Lower leg skin (tissue), 4 donors: Measurements from ENCODE around the gene MAP3K14. TPM values are rescaled to one million over a fixed set of nuclear protein-coding genes. Genes with fewer than 3 reads are reported as not detected.

Experiments used
- DNase-seq, 2 donors: peaks; one replicate each; pipeline ENCODE4 v3.0.0-alpha.2; 2019; ENCODE audit warnings: low spot score in 2 of 2
- H3K4me3 ChIP-seq: fragments of 200-600 bp; sonication (generic); 2 replicates; pipeline ENCODE4 v1.5.1; 2017; ENCODE audit warnings: mild to moderate bottlenecking, low read depth; ENCODE audit not compliant: poor library complexity, severe bottlenecking
- POLR2A ChIP-seq, 2 donors: fragments of 450-650 bp; IDR thresholded peaks; one replicate each; pipeline ENCODE4 v1.6.1; 2016 to 2017; ENCODE audit warnings: antibody characterized with exemption in 2 of 2, mild to moderate bottlenecking in 1 of 2, moderate library complexity in 1 of 2
- WGBS, 2 donors: methylation state at CpG; one replicate each; pipeline ENCODE4 v1.1.5; 2018; 5-methylcytosine and 5-hydroxymethylcytosine counted together
- intact Hi-C: fragments of 100-400 bp; cut with DNase I; formaldehyde crosslinking; loops from one replicate; pipeline ENCODE4 v1.15.0; 2023; ENCODE audit warnings: low total_unique reads
- total RNA-seq, 4 donors: library from RNA; depleted of rRNA; stranded (reverse); fragments of >200 nt; gene quantifications; one replicate each; pipeline ENCODE4 v1.1.0, GENCODE V29; 2016
- TF ChIP-seq, protein P1 (sequence below), 3 donors: fragments of 450-650 bp; IDR thresholded peaks; one replicate each; pipeline ENCODE4 v1.5.1; 2016; ENCODE audit warnings: antibody characterized with exemption in 3 of 3, mild to moderate bottlenecking in 3 of 3, moderate library complexity in 2 of 3

The MAP3K14 gene
- total RNA-seq, 4 donors from 2014 or later, result 8.1 to 13.0 (median 11.0) TPM

DNA sequence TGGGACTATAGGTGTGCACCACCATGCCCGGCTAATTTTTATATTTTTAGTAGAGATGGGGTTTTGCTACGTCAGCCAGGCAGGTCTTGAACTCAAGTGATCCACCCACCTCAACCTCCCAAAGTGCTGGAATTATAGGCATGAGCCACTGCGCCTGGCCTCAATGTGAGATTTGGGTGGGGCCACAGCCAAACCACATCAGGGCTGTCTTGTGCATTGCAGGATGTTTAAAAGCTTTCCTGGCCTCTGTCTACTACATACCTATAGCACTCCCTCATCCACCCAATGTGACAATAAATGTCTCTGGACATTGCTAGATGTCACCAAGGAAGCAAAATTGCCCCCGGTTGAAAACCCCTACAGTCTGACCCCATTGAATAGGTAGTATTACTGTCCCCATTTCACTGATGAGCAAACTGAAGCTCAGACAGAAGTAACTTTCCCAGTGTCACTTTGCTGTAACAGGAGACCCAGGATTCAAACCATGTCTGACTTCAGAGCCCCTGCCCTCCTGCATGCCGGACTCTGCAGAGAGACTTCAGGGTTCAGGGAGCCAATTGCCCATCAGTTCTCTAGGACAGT is 3.6 kb upstream of the MAP3K14 start:
- TF ChIP-seq POLR2A (IDR thresholded peaks at IDR 0.05), result no peak
- TF ChIP-seq, protein P1, sequence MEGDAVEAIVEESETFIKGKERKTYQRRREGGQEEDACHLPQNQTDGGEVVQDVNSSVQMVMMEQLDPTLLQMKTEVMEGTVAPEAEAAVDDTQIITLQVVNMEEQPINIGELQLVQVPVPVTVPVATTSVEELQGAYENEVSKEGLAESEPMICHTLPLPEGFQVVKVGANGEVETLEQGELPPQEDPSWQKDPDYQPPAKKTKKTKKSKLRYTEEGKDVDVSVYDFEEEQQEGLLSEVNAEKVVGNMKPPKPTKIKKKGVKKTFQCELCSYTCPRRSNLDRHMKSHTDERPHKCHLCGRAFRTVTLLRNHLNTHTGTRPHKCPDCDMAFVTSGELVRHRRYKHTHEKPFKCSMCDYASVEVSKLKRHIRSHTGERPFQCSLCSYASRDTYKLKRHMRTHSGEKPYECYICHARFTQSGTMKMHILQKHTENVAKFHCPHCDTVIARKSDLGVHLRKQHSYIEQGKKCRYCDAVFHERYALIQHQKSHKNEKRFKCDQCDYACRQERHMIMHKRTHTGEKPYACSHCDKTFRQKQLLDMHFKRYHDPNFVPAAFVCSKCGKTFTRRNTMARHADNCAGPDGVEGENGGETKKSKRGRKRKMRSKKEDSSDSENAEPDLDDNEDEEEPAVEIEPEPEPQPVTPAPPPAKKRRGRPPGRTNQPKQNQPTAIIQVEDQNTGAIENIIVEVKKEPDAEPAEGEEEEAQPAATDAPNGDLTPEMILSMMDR (IDR thresholded peaks at IDR 0.05), result no peak
- DNase-seq, result no peak
- 50 to 57% methylated on average over 5 of the region's 5 CpGs for WGBS, 2 donors
- intact Hi-C loops, result no loop called here
- H3K4me3 ChIP-seq, result no peak overlapping the region

DNA sequence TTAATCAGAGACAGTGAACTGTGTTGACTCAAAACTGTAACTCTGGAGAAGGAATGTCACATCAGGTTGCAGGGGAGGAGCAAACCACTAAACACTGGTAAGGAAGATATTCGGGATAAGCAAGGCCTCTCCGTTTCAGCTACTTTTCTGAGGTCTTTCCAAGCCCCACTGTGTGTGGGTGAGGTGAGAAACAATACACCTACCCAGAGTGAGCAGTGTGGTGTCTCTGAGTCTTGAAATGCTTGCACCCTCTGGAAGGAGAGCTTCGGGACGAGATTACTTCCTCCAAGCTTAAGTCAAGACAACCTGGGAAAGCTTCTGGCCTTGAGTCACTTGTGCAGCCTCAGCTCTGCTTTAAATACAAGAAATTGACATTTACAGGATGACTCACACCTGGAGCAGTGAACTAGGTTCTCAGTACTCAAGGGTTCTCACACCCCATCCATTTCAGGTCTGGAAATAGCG is 2.5 kb upstream of the MAP3K14 start:
- TF ChIP-seq, protein P1 (IDR thresholded peaks at IDR 0.05), result no peak
- no peak for TF ChIP-seq POLR2A (IDR thresholded peaks at IDR 0.05)
- no peak overlapping the region for H3K4me3 ChIP-seq
- DNase-seq, result no peak
- intact Hi-C loops, result no loop called here
- 56 to 58% methylated on average over 5 of the region's 5 CpGs for WGBS, 2 donors

DNA sequence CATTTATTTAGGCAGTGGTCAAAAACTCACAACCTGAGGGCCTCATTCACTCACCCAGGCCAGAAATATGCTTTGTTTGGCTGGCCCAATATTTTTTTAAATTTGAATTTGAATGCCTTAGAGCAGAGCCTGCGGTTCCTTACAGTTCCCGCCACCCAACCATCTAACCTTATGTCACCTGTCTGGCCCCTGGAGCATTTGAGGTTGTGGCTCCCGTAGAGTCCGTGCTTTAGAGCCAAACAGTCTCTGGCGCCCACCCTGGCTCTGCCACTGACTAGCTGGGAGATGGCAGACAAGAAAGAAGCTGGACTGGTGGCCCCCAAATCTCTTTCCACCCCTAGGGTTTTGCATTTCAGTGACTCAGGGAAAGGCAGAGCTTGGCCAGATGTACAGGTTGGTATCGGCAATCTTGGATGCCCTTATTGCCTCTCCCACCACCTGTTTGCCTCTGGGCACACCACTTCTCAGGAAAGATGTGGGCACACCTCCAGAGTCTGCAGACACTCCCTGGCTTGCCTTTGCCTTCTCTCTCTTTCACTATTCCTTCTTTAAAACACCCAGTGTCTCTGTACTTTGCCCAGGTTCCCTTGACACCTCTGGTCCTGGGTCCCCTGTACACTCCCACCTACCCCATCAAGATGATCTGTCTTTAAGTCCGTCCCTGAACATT is 1.9 kb upstream of the MAP3K14 start:
- no peak overlapping the region for H3K4me3 ChIP-seq
- WGBS, 2 donors, result 57 to 62% methylated on average over 7 of the region's 7 CpGs
- DNase-seq, result no peak
- intact Hi-C loops, result no loop called here
- TF ChIP-seq, protein P1 (IDR thresholded peaks at IDR 0.05), result no peak
- TF ChIP-seq POLR2A (IDR thresholded peaks at IDR 0.05), result no peak

DNA sequence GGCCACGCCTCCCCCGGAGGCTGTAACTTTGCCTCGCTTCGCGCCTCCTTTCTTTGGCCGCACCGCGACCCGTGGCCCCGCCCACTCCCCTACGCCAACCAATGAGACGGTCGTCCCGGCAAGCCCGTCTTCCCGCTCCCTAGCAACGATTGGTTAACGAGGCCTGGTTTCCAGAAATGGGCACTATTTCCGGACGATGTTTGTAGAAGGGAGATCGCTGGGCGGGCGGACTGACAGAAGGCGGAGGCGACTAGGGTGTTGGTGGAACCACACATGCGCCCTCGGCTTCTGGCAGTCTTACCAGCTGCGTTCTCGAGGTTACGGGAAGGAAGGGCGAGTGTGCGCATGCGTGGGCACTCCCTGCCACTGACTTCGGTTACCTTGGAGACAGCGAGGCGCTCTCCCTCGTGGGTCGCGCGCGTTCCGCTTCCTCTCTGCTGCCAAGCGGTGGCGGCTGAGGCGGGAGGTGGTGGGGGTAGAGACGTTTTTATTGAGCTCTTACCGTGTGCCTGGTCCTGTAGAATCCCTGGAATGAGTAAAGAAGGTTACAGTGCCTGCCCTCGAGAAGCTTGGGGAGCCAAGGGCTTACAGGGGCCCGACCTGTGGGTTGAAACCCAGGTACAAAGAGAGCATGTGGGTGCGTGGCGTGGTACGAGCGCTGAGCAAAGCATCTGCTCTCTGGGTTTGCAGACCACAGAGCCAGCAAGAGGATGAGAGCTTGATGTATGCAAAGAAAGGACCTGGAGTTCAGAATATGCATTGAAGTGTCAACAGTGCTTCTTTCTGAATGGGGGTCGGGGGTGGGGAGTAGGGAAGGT is 500 bp upstream of the MAP3K14 start:
- no peak for TF ChIP-seq POLR2A (IDR thresholded peaks at IDR 0.05)
- TF ChIP-seq, protein P1 (IDR thresholded peaks at IDR 0.05), result no peak
- intact Hi-C loops, result no loop called here
- H3K4me3 ChIP-seq, result peak overlapping the region; percentile 4
- 0 to 1% methylated on average over 42 to 53 of the region's 54 CpGs for WGBS, 2 donors
- DNase-seq, result peak; percentile 100

DNA sequence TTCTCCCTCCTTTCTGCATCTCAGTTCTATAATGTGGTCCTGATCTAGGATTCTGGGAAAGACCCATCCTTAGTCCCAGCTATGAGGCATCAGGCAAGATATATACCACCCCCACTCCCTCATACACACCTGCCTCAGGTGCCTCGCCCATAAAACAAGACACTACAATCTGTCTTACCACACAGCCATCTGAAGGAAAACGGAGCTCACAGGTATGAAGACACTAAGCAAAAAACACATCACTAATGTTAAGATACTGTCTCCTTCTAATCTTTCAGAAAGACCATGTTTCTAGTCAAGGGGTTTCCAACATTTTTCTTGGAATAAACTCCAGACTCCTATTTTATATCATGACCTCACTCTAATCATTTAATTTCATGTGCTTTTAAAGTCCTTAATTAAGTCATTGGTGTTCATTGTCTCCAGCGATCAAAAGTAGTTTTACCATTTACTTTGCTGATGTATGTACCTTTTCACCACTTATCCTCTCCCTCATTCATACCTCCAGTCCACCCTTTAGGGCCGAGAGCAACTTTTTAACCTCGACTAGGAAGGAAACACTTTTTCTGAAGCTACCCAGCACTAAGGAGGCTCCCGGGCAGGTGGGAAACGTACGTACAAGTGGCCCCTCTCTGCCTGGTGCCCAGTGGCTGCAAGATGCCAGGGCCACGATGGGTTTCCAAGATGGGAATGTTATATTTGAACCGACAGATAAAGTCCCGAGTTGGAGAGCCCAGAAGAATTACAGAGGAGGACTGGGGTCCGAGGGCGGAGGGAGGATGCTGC is 979 bp downstream of the MAP3K14 start:
- TF ChIP-seq POLR2A (IDR thresholded peaks at IDR 0.05), result no peak
- TF ChIP-seq, protein P1 (IDR thresholded peaks at IDR 0.05), result no peak
- peak overlapping the region; percentile 45 for H3K4me3 ChIP-seq
- intact Hi-C loops, result no loop called here
- WGBS, 2 donors, result 6 to 10% methylated on average over 13 of the region's 13 CpGs
- no peak for DNase-seq
